Nephron (organoid): ENCODE data around the gene CACNA2D2.

Experiments used
- H3K27ac Mint-ChIP-seq, 3 experiments: 2 replicates each; pipeline ENCODE4 v1.8.0; 2020; ENCODE audit warnings: mixed read lengths in 3 of 3, mild to moderate bottlenecking in 2 of 3, moderate library complexity in 1 of 3
- H3K27me3 Mint-ChIP-seq: 2 replicates; pipeline ENCODE4 v1.8.0; 2021; ENCODE audit warnings: low read depth, mild to moderate bottlenecking, moderate library complexity, mixed read lengths
- H3K36me3 Mint-ChIP-seq: 2 replicates; pipeline ENCODE4 v1.8.0; 2020; ENCODE audit warnings: low read depth, mixed read lengths
- H3K4me1 Mint-ChIP-seq: 2 replicates; pipeline ENCODE4 v1.8.0; 2020; ENCODE audit warnings: mixed read lengths
- H3K4me3 Mint-ChIP-seq, 3 experiments: 2 replicates each; pipeline ENCODE4 v1.8.0; 2020; ENCODE audit warnings: mild to moderate bottlenecking in 3 of 3, mixed read lengths in 3 of 3, moderate library complexity in 2 of 3
- H3K9me3 Mint-ChIP-seq: 2 replicates; pipeline ENCODE4 v1.8.0; 2020; ENCODE audit warnings: mixed read lengths
- TF ChIP-seq, protein P1 (sequence below), 3 experiments: fragments of 200-600 bp; sonication (generic); IDR thresholded peaks; one replicate each; pipeline ENCODE4 v1.5.0; 2021; ENCODE audit warnings: antibody characterized with exemption in 3 of 3; ENCODE audit not compliant: unreplicated experiment in 3 of 3

CACNA2D2 gene

GRCh38 chr3:50508821-50509220, 5.4 kb upstream of the CACNA2D2 start:
- no peaks in the 10 kb centered on the region for H3K9me3 Mint-ChIP-seq
- TF ChIP-seq, protein P1, sequence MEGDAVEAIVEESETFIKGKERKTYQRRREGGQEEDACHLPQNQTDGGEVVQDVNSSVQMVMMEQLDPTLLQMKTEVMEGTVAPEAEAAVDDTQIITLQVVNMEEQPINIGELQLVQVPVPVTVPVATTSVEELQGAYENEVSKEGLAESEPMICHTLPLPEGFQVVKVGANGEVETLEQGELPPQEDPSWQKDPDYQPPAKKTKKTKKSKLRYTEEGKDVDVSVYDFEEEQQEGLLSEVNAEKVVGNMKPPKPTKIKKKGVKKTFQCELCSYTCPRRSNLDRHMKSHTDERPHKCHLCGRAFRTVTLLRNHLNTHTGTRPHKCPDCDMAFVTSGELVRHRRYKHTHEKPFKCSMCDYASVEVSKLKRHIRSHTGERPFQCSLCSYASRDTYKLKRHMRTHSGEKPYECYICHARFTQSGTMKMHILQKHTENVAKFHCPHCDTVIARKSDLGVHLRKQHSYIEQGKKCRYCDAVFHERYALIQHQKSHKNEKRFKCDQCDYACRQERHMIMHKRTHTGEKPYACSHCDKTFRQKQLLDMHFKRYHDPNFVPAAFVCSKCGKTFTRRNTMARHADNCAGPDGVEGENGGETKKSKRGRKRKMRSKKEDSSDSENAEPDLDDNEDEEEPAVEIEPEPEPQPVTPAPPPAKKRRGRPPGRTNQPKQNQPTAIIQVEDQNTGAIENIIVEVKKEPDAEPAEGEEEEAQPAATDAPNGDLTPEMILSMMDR (IDR thresholded peaks at IDR 0.05; ENCODE audit: unreplicated experiment in 3 of 3) = no peak

GRCh38 chr3:50506169-50506568, 2.7 kb upstream of the CACNA2D2 start:
- Mint-ChIP-seq H3K27me3 (peaks cover 46% of the 10 kb centered on the region), H3K27ac (no peak overlapping the region), H3K4me1 (peaks cover 5% of the 10 kb centered on the region), H3K9me3 (no peaks in the 10 kb centered on the region), H3K36me3 (no peaks in the 10 kb centered on the region), H3K4me3 (peak overlapping the region; percentile 15 to 34 (median 20))
- TF ChIP-seq, protein P1 (IDR thresholded peaks at IDR 0.05; ENCODE audit: unreplicated experiment in 3 of 3) = no peak

More at GRCh38 chr3:50508821-50509220, 5.4 kb upstream of the CACNA2D2 start:
- Mint-ChIP-seq H3K27ac (no peak overlapping the region), H3K27me3 (peaks cover 41% of the 10 kb centered on the region), H3K4me3 (no peak overlapping the region), H3K36me3 (no peaks in the 10 kb centered on the region), H3K4me1 (peaks cover under 1% of the 10 kb centered on the region)

- H3K27me3 Mint-ChIP-seq = peaks cover 49% of the 10 kb centered on the region
- no peaks in the 10 kb centered on the region for H3K9me3 Mint-ChIP-seq
- H3K36me3 Mint-ChIP-seq = no peaks in the 10 kb centered on the region
- no peak overlapping the region for H3K27ac Mint-ChIP-seq
- H3K4me3 Mint-ChIP-seq = peak overlapping the region; percentile 71 to 77 (median 75)
- peaks cover 5% of the 10 kb centered on the region for H3K4me1 Mint-ChIP-seq
- TF ChIP-seq, protein P1 (IDR thresholded peaks at IDR 0.05; ENCODE audit: unreplicated experiment in 3 of 3) = no peak
Observed at GRCh38 chr3:50504681-50505080, 1.2 kb upstream of the CACNA2D2 start.

DNA sequence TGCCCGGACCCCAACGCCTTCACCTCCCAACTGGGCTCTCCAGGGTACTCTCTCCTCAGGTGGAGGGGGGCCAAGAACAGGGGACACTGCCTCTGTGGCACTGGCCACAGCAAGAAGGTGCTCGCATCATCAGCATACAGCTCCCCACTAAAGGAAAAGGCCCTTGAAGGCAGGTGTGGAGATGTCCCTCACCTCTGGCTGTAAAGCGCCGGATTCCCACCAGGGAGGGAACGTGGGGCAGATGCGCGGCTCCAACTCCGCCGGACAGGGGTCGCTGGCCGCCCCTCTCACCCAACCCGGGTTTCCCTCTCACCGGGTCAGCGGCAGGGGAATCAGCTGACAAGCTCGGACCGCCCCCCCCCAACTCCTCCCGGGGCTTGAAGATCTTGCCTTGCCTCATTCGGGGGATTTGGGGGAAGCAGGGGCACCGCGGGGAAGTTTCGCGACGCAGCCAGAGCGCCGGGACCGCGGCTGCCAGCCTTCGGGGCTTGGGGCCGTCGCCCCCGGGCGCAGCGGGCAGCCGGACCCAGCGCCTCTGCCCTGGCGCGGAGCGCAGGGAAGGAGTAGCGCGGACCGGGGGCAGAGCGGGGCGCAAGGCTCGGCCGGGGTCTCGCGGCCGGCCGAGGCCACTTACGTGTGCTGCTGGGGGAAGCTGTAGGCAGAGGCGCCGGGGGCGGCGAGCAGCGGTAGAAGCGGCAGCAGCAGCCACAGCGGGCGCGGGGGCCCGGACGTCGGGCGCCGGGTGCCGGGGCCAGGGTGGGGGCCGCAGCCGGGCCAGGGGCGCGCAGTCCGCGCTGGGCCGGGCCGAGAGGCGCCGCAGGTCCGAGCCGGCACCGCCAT, 630 bp downstream of the CACNA2D2 start:
- no peak overlapping the region for H3K27ac Mint-ChIP-seq
- peaks cover 55% of the 10 kb centered on the region for H3K27me3 Mint-ChIP-seq
- TF ChIP-seq, protein P1 (IDR thresholded peaks at IDR 0.05; ENCODE audit: unreplicated experiment in 3 of 3) = peak in 1 of 3 experiments; percentile 34
- peak overlapping the region; percentile 76 to 87 (median 87) for H3K4me3 Mint-ChIP-seq
- H3K4me1 Mint-ChIP-seq = peaks cover 14% of the 10 kb centered on the region
- H3K36me3 Mint-ChIP-seq = no peaks in the 10 kb centered on the region
- no peaks in the 10 kb centered on the region for H3K9me3 Mint-ChIP-seq

DNA sequence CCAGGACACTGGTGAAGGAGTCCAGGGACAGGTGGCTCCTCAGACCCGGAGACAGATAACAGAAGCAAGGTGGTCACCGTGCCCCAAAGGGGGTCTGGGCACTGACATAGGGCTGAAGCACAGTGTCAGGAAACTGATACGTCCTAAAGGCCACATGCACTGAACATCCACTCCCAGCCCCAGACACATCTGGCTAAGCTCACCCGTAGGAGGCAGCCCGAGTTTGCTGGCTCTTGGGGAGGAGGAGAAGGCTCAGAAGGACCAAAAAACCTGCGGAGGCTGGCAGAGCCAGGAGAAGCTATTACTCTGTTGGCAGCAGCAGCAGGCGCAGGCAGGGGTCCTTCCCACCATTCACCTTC, 1.2 kb downstream of the CACNA2D2 start:
- TF ChIP-seq, protein P1 (IDR thresholded peaks at IDR 0.05; ENCODE audit: unreplicated experiment in 3 of 3) = no peak
- Mint-ChIP-seq H3K27ac (no peak overlapping the region), H3K4me3 (peak overlapping the region; percentile 76 to 87 (median 87)), H3K9me3 (no peaks in the 10 kb centered on the region), H3K4me1 (peaks cover 16% of the 10 kb centered on the region), H3K36me3 (no peaks in the 10 kb centered on the region), H3K27me3 (peaks cover 57% of the 10 kb centered on the region)
